HG02938 (cell line): ENCODE data around the gene GAGE12E.
"Not testable (repeated sequence)": the region's sequence is repeated elsewhere in the genome, so short reads cannot be mapped to it uniquely, and the experiment has no call there.

Experiments
- ATAC-seq: cut with Tn5 transposase; IDR thresholded peaks from one replicate; pipeline ENCODE4 v1.9.1; 2021; ENCODE audit warnings: mild to moderate bottlenecking, moderate library complexity; ENCODE audit not compliant: unreplicated experiment

GAGE12E gene

GRCh38 chrX:49550989-49551388, at the start of gene GAGE12E:
Gene GAGE12E (plus strand): TSS chrX:49551289. CDS start chrX:49552444, 1,155 bp downstream.
- not testable (repeated sequence) for ATAC-seq

GRCh38 chrX:49531877-49532276, 19.2 kb upstream of the GAGE12E start, which contains the start of gene GAGE12C:
Gene GAGE12C (plus strand): TSS chrX:49532177. CDS start chrX:49533332, 1,155 bp downstream.
- ATAC-seq, result not testable (repeated sequence)

GRCh38 chrX:49541433-49541832, 9.7 kb upstream of the GAGE12E start, which contains the start of gene GAGE12D:
Gene GAGE12D (plus strand): TSS chrX:49541733. CDS start chrX:49542888, 1,155 bp downstream.
- ATAC-seq, result not testable (repeated sequence)

GRCh38 chrX:49560542-49560941, 9.5 kb downstream of the GAGE12E start, which contains the start of gene GAGE12F:
Gene GAGE12F (plus strand): TSS chrX:49560842. CDS start chrX:49561997, 1,155 bp downstream.
- ATAC-seq, result not testable (repeated sequence)

- not testable (repeated sequence) for ATAC-seq
Measured at GRCh38 chrX:49568728-49569127, 17.6 kb downstream of the GAGE12E start.

- ATAC-seq, result not testable (repeated sequence)
Measured at GRCh38 chrX:49569152-49569551, 18.1 kb downstream of the GAGE12E start.

- not testable (repeated sequence) for ATAC-seq
Measured at GRCh38 chrX:49570100-49570499, 19.0 kb downstream of the GAGE12E start, which contains the start of gene GAGE12G. Gene GAGE12G (plus strand): TSS chrX:49570400. CDS start chrX:49571555, 1,155 bp downstream.

DNA sequence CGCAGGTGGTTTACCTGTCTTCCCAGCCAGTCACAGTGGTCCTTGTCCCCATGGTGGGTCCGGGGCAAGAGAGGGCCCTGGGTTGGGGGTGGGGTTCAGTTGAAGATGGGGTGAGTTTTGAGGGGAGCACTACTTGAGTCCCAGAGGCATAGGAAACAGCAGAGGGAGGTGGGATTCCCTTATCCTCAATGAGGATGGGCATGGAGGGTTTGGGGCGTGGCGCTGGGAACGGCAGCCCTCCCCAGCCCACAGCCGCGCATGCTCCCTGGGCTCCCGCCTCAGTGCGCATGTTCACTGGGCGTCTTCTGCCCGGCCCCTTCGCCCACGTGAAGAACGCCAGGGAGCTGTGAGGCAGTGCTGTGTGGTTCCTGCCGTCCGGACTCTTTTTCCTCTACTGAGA, 28.6 kb downstream of the GAGE12E start, which contains the start of gene GAGE12H:
Gene GAGE12H (plus strand): TSS at position 301 of the 400 bp plus-strand sequence. CDS start 1,155 bp downstream, outside the sequence.
- not testable (repeated sequence) for ATAC-seq

DNA sequence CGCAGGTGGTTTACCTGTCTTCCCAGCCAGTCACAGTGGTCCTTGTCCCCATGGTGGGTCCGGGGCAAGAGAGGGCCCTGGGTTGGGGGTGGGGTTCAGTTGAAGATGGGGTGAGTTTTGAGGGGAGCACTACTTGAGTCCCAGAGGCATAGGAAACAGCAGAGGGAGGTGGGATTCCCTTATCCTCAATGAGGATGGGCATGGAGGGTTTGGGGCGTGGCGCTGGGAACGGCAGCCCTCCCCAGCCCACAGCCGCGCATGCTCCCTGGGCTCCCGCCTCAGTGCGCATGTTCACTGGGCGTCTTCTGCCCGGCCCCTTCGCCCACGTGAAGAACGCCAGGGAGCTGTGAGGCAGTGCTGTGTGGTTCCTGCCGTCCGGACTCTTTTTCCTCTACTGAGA, 38.1 kb downstream of the GAGE12E start, which contains the start of gene GAGE2A:
Gene GAGE2A (plus strand): TSS at position 301 of the 400 bp plus-strand sequence. CDS start 1,155 bp downstream, outside the sequence.
- ATAC-seq, result not testable (repeated sequence)

GRCh38 chrX:49589769-49590478, 38.8 kb downstream of the GAGE12E start:
- not testable (repeated sequence) for ATAC-seq

DNA sequence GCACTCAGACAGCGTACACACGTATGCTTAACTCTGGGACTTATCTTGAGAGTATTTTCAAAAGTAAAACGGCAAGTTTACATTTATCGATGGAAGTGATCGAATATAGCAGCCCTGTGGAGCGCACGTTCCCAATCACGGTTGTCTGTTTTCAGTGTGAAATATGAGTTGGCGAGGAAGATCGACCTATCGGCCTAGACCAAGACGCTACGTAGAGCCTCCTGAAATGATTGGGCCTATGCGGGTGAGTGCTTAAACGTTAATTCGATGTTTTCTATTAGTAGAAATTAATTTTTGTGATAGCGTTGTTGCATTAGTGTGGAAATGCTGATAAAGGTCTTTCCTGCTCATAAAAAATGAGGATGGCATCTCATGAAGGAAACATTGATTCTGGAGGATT, 39.4 kb downstream of the GAGE12E start:
- not testable (repeated sequence) for ATAC-seq

DNA sequence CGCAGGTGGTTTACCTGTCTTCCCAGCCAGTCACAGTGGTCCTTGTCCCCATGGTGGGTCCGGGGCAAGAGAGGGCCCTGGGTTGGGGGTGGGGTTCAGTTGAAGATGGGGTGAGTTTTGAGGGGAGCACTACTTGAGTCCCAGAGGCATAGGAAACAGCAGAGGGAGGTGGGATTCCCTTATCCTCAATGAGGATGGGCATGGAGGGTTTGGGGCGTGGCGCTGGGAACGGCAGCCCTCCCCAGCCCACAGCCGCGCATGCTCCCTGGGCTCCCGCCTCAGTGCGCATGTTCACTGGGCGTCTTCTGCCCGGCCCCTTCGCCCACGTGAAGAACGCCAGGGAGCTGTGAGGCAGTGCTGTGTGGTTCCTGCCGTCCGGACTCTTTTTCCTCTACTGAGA, 47.6 kb downstream of the GAGE12E start, which contains the start of gene GAGE1:
Gene GAGE1 (plus strand): TSS at position 301 of the 400 bp plus-strand sequence. CDS start 1,155 bp downstream, outside the sequence.
- ATAC-seq, result not testable (repeated sequence)
